HUES48 (cell line): Measurements from ENCODE around the gene ASB15.

ENCODE experiments used
- H3K27ac ChIP-seq: one replicate; pipeline ENCODE4 v1.7.0; 2013; ENCODE audit warnings: low read depth, low read length, inconsistent platforms
- H3K27me3 ChIP-seq: 2 replicates; pipeline ENCODE4 v1.6.1; 2013; ENCODE audit warnings: mild to moderate bottlenecking, low read length; ENCODE audit not compliant: control insufficient read depth, insufficient read depth
- H3K36me3 ChIP-seq: 2 replicates; pipeline ENCODE4 v1.6.1; 2013; ENCODE audit warnings: low read length; ENCODE audit not compliant: control insufficient read depth, insufficient read depth
- H3K4me1 ChIP-seq: 2 replicates; pipeline ENCODE4 v1.6.1; 2013; ENCODE audit warnings: mild to moderate bottlenecking, low read length; ENCODE audit not compliant: control insufficient read depth, insufficient read depth
- H3K4me3 ChIP-seq: 2 replicates; pipeline ENCODE4 v1.5.1; 2013; ENCODE audit warnings: mild to moderate bottlenecking, low read depth, low read length
- H3K9ac ChIP-seq: 2 replicates; pipeline ENCODE4 v1.6.1; 2013; ENCODE audit warnings: mild to moderate bottlenecking, low read depth, low read length, moderate library complexity
- H3K9me3 ChIP-seq: 2 replicates; pipeline ENCODE4 v1.6.1; 2013; ENCODE audit warnings: low read length; ENCODE audit not compliant: control insufficient read depth, insufficient read depth

ASB15 gene

DNA sequence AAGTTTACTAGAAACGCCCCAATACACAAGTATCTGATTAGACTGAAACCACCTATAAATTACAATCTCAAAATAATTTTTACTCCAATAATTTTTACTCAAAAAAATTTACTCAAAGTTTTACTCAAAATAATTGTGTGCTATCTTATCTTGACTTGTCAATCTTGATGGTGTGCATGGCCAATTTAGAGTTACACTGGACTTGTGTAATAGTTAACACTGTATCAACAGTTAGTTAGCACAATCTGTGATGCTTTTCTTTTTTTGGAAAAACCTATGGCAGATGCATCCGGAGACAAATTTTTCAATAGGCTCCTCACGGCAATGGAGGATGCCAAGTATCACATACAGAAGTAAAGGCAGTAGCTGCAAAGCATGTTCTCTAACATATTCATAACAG, 79.0 kb downstream of the ASB15 start:
- Histone ChIP-seq H3K27me3 (no peaks in the 10 kb centered on the region), H3K4me3 (no peak overlapping the region), H3K4me1 (peaks cover 3% of the 10 kb centered on the region; the same call in 1 of the 2 replicates), H3K9me3 (no peaks in the 10 kb centered on the region), H3K9ac (no peak overlapping the region), H3K36me3 (peaks cover 50% of the 10 kb centered on the region), H3K27ac (no peak overlapping the region)

DNA sequence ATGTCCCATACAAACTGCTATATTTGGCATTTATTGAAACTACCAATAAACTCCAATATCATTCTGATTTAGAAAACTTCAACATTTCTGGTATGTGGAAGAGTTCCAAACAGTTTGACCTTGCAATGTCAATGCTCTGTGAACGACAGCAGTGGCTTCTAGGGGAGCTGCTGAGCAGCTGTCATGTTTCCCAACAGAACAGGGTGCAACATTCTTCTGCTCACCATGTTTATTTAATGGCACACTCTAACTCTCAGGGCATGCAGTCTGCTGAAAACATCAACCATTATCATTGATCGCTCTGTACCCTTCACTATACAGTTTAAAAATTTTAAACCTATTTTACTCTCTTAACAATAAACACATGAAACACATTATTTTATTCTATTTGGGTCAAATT, 79.9 kb downstream of the ASB15 start:
- Histone ChIP-seq H3K27me3 (no peaks in the 10 kb centered on the region), H3K27ac (no peak overlapping the region), H3K4me1 (peaks cover 3% of the 10 kb centered on the region; the same call in 1 of the 2 replicates), H3K9me3 (no peaks in the 10 kb centered on the region), H3K9ac (no peak overlapping the region), H3K4me3 (no peak overlapping the region), H3K36me3 (peaks cover 54% of the 10 kb centered on the region)

DNA sequence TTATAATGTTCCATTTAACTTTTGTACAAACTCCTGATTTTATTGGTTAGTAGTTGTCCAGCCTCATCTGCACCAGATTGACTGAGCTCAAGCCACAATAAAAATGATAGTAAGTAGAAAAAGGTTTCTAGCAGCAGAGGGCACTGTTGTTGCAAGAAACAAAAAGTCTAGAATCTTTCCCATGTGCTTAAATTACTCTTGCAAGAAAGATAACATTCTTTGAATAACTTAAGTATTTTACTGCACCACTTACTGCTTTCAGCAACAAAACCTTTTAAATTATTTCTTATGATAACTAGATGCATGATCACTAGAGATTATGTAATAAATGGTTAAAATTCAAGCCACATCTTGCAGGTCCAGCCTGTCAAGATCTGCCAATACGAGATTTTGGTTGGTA, 81.1 kb downstream of the ASB15 start:
- H3K36me3 ChIP-seq: peaks cover 65% of the 10 kb centered on the region
- peaks cover 3% of the 10 kb centered on the region; the same call in 1 of the 2 replicates for H3K4me1 ChIP-seq

DNA sequence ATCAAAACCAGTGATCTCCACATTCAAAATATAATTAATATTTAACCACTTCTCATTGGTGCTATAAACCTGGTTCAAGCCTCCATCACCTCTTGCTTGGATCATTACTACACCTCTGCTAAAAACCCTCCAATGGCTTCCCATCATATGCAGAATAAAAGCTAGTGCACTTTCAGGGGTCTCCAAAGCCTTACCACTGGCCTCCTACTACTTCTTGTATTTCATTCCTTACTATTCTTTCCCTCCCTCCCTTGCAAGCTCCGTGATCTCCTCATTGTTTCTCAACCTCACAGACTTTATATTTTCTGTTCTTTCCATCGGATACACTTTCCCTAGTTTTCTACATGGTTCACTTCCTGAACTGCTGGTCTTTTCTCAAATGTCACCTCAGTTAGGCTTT, 85.5 kb downstream of the ASB15 start:
- H3K9ac ChIP-seq: no peak overlapping the region
- H3K4me3 ChIP-seq: no peak overlapping the region
- no peaks in the 10 kb centered on the region for H3K9me3 ChIP-seq
- H3K27ac ChIP-seq: no peak overlapping the region
- H3K4me1 ChIP-seq: peaks cover 8% of the 10 kb centered on the region; the same call in 1 of the 2 replicates
- peaks cover 85% of the 10 kb centered on the region for H3K36me3 ChIP-seq
- no peaks in the 10 kb centered on the region for H3K27me3 ChIP-seq

More for the DNA sequence above, 81.1 kb downstream of the ASB15 start:
- Histone ChIP-seq H3K27ac (no peak overlapping the region), H3K9ac (no peak overlapping the region), H3K27me3 (no peaks in the 10 kb centered on the region), H3K4me3 (no peak overlapping the region), H3K9me3 (no peaks in the 10 kb centered on the region)

DNA sequence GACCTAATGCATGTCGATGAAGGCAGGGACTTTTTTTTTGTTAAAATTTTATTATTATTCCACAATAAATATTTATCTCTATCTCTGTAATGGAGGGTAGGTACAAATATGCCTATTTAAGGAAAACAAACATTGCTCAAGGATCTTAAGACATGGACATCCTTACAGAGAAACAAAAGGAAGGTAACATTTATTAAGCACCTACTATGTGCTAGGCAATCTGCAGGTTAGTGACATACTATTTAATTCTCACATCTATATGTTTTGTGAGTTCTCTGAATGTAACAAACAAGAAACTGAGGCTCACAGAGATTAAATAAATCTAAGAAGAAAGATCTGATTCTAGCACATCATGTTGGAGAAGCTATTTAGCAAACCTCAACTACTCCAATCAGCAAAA, 86.1 kb downstream of the ASB15 start:
- Histone ChIP-seq H3K9me3 (no peaks in the 10 kb centered on the region), H3K4me1 (peaks cover 8% of the 10 kb centered on the region; the same call in 1 of the 2 replicates), H3K27ac (no peak overlapping the region), H3K27me3 (no peaks in the 10 kb centered on the region), H3K36me3 (peaks cover 88% of the 10 kb centered on the region), H3K4me3 (no peak overlapping the region), H3K9ac (no peak overlapping the region)
